ENCODE data around the gene MMP14.

DNA sequence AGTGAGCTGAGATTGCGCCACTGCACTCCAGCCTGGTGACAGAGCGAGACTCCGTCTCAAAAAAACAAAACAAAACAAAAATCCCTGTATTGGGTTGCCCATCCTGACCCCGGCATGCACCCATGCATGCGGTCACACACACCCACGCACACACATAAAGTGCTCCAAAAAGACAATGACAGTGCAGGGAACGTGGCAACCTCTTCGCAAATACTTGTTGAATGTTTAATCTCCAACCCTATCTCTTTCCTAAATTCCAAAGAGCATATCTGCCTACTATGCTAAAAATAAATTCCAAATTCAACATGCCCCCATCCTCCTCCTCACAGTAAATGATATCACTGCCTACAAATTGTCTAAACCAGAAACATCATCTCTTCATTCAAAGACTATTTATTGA lies 34.7 kb upstream of the MMP14 start:
- TF ChIP-seq, protein P1, sequence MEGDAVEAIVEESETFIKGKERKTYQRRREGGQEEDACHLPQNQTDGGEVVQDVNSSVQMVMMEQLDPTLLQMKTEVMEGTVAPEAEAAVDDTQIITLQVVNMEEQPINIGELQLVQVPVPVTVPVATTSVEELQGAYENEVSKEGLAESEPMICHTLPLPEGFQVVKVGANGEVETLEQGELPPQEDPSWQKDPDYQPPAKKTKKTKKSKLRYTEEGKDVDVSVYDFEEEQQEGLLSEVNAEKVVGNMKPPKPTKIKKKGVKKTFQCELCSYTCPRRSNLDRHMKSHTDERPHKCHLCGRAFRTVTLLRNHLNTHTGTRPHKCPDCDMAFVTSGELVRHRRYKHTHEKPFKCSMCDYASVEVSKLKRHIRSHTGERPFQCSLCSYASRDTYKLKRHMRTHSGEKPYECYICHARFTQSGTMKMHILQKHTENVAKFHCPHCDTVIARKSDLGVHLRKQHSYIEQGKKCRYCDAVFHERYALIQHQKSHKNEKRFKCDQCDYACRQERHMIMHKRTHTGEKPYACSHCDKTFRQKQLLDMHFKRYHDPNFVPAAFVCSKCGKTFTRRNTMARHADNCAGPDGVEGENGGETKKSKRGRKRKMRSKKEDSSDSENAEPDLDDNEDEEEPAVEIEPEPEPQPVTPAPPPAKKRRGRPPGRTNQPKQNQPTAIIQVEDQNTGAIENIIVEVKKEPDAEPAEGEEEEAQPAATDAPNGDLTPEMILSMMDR (IDR thresholded peaks at IDR 0.05; ENCODE audit: insufficient read depth, low read length), result no peak
- TF ChIP-seq, protein P2, sequence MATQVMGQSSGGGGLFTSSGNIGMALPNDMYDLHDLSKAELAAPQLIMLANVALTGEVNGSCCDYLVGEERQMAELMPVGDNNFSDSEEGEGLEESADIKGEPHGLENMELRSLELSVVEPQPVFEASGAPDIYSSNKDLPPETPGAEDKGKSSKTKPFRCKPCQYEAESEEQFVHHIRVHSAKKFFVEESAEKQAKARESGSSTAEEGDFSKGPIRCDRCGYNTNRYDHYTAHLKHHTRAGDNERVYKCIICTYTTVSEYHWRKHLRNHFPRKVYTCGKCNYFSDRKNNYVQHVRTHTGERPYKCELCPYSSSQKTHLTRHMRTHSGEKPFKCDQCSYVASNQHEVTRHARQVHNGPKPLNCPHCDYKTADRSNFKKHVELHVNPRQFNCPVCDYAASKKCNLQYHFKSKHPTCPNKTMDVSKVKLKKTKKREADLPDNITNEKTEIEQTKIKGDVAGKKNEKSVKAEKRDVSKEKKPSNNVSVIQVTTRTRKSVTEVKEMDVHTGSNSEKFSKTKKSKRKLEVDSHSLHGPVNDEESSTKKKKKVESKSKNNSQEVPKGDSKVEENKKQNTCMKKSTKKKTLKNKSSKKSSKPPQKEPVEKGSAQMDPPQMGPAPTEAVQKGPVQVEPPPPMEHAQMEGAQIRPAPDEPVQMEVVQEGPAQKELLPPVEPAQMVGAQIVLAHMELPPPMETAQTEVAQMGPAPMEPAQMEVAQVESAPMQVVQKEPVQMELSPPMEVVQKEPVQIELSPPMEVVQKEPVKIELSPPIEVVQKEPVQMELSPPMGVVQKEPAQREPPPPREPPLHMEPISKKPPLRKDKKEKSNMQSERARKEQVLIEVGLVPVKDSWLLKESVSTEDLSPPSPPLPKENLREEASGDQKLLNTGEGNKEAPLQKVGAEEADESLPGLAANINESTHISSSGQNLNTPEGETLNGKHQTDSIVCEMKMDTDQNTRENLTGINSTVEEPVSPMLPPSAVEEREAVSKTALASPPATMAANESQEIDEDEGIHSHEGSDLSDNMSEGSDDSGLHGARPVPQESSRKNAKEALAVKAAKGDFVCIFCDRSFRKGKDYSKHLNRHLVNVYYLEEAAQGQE (IDR thresholded peaks at IDR 0.05; ENCODE audit: insufficient replicate concordance, low read depth), result no peak
- no peak for TF ChIP-seq POLR2AphosphoS5 (IDR thresholded peaks at IDR 0.05; ENCODE audit: low read depth)

Data from HL-60 (cell line).